ENCODE data around the gene ZNF593.

Gene ZNF593

DNA sequence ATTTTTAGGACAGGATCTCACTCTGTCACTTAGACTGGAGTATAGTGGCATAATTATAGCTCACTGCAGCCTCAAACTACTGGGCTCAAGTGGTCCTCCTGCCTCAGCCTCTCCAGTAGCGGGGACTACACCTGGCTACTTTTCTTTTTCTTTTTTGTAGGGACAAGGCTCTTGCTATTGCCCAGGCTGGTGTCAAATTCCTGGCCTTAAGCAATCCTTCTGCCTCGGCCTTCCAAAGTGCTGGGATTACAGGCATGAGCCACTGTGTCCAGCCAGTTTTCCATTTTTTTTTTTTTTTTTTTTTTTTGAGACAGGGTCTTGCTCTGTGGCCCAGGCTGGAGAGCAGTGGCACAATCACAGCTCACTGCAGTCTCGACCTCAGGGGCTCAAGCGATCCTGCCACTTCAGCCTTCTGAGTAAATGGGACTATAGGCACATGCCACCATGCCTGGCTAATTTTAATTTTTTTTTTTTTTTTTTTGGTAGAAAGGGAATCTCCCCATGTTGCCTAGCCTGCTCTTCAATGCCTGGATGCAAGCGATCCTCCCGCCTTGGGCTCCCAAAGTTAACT lies 43.7 kb downstream of the ZNF593 start:
- DNase-seq: no peak

- no peak for DNase-seq
Observed at GRCh38 chr1:26215246-26215645, 45.5 kb downstream of the ZNF593 start.

GRCh38 chr1:26218906-26219494 lies 49.3 kb downstream of the ZNF593 start:
- DNase-seq: no peak
